SK-N-SH (cell line): ENCODE data around the gene WBP11. TPM values are rescaled to one million over a fixed set of nuclear protein-coding genes. Genes with fewer than 3 reads are reported as not detected.

ENCODE experiments used
- CTCF ChIA-PET: fragments of 300-600, 350-600 bp; formaldehyde crosslinking; extraction: SDS; loops from one replicate; lab custom pipeline; 2021; lab: Yijun Ruan, JAX
- POLR2A ChIA-PET: fragments of 350-600 bp; sonication (Branson Sonifier 250); formaldehyde crosslinking; extraction: SDS; loops from one replicate; lab custom pipeline; 2020; ENCODE audit warnings: antibody characterized with exemption, inconsistent platforms; lab: Yijun Ruan, JAX
- DNase-seq: peaks from one replicate; pipeline ENCODE4 v3.0.0; 2012
- H2AFZ ChIP-seq: fragments of 200-600 bp; sonication (generic); 2 replicates; pipeline ENCODE4 v1.8.1; 2016; ENCODE audit warnings: antibody characterized with exemption, mild to moderate bottlenecking, low read depth
- H3F3A ChIP-seq: fragments of 200-600 bp; sonication (generic); replicated peaks from 2 replicates; pipeline ENCODE3; 2016; ENCODE audit warnings: antibody characterized with exemption, mild to moderate bottlenecking; ENCODE audit not compliant: insufficient read depth
- H3K27ac ChIP-seq, 2 experiments: fragments of 200-500 bp in 1 of 2; fragments of 200-600 bp in 1 of 2; sonication (Bioruptor generic) in 1 of 2; sonication (generic), shearing (Covaris generic) in 1 of 2; 2 replicates each; pipeline versions ENCODE4 v1.5.1 to v1.6.1; 2014 to 2016; ENCODE audit warnings: low read depth in 2 of 2, inconsistent platforms in 1 of 2, low read length in 1 of 2, mild to moderate bottlenecking in 1 of 2, mixed read lengths in 1 of 2
- H3K27me3 ChIP-seq: fragments of 200-600 bp; sonication (generic), shearing (Covaris generic); 2 replicates; pipeline ENCODE4 v1.6.1; 2016; ENCODE audit warnings: mixed run types; ENCODE audit not compliant: insufficient read depth
- H3K36me3 ChIP-seq, 2 experiments: fragments of 200-500 bp in 1 of 2; fragments of 200-600 bp in 1 of 2; sonication (Bioruptor generic) in 1 of 2; sonication (generic) in 1 of 2; replicated peaks in 1 of 2; 2 replicates each; pipeline versions ENCODE3 to v1.5.1; 2014 to 2016; ENCODE audit warnings: low read length in 1 of 2, mild to moderate bottlenecking in 1 of 2; ENCODE audit not compliant: insufficient read depth in 2 of 2, control insufficient read depth in 1 of 2
- H3K4me1 ChIP-seq, 2 experiments: fragments of 200-500 bp in 1 of 2; fragments of 200-600 bp in 1 of 2; sonication (Bioruptor generic) in 1 of 2; sonication (generic), shearing (Covaris generic) in 1 of 2; 2 replicates each; pipeline versions ENCODE4 v1.5.1 to v1.6.1; 2014 to 2016; ENCODE audit warnings: low read depth in 1 of 2, low read length in 1 of 2, mixed run types in 1 of 2; ENCODE audit not compliant: insufficient read depth in 2 of 2, control insufficient read depth in 1 of 2
- H3K4me2 ChIP-seq: fragments of 200-600 bp; sonication (generic), shearing (Covaris generic); 2 replicates; pipeline ENCODE4 v1.6.1; 2017; ENCODE audit warnings: mixed run types
- H3K4me3 ChIP-seq, 2 experiments: fragments of 200-500 bp in 1 of 2; fragments of 200-600 bp in 1 of 2; sonication (Bioruptor generic) in 1 of 2; sonication (generic), shearing (Covaris generic) in 1 of 2; 2 replicates each; pipeline versions ENCODE4 v1.5.1 to v1.8.1; 2014 to 2016; ENCODE audit warnings: low read depth in 2 of 2, inconsistent platforms in 1 of 2, low read length in 1 of 2, mild to moderate bottlenecking in 1 of 2, mixed read lengths in 1 of 2, moderate library complexity in 1 of 2
- H3K79me2 ChIP-seq: fragments of 200-600 bp; sonication (generic); 2 replicates; pipeline ENCODE4 v1.8.1; 2017; ENCODE audit warnings: mild to moderate bottlenecking; ENCODE audit not compliant: insufficient read depth
- H3K9ac ChIP-seq: fragments of 200-600 bp; sonication (generic); 2 replicates; pipeline ENCODE4 v1.6.1; 2017; ENCODE audit warnings: mixed run types
- H3K9me2 ChIP-seq: fragments of 200-600 bp; sonication (generic); 2 replicates; pipeline ENCODE4 v1.6.1; 2017; ENCODE audit warnings: mixed run types
- H3K9me3 ChIP-seq: fragments of 200-600 bp; sonication (generic); 2 replicates; pipeline ENCODE4 v1.6.1; 2017; ENCODE audit warnings: mixed run types, mild to moderate bottlenecking, moderate library complexity
- H4K20me1 ChIP-seq: fragments of 200-600 bp; sonication (generic); 2 replicates; pipeline ENCODE4 v1.6.1; 2017; ENCODE audit warnings: mild to moderate bottlenecking, mixed run types; ENCODE audit not compliant: insufficient read depth
- CHD2 ChIP-seq: fragments of 150-350 bp; IDR thresholded peaks from 2 replicates; pipeline ENCODE4 v1.6.1; 2018; ENCODE audit warnings: low read length; ENCODE audit not compliant: partially characterized antibody
- ELF1 ChIP-seq: IDR thresholded peaks from 2 replicates; pipeline ENCODE4 v1.4.0; 2012
- FOXJ3 ChIP-seq: sonication (generic); formaldehyde crosslinking; IDR thresholded peaks from 2 replicates; pipeline ENCODE4 v1.5.1; 2020; ENCODE audit warnings: mild to moderate bottlenecking, missing genetic modification reagents
- FOXM1 ChIP-seq: IDR thresholded peaks from 2 replicates; pipeline ENCODE4 v1.4.0; 2012; ENCODE audit warnings: low read depth, mild to moderate bottlenecking
- GABPA ChIP-seq: IDR thresholded peaks from 2 replicates; pipeline ENCODE4 v1.4.0; 2012; ENCODE audit warnings: low read depth, mild to moderate bottlenecking
- GATA2 ChIP-seq: sonication (generic); formaldehyde crosslinking; IDR thresholded peaks from 2 replicates; pipeline ENCODE4 v1.5.0; 2020; ENCODE audit warnings: mild to moderate bottlenecking, missing genetic modification reagents
- MXI1 ChIP-seq: IDR thresholded peaks from 2 replicates; pipeline ENCODE4 v1.6.1; 2012; ENCODE audit warnings: mild to moderate bottlenecking, low read depth, low read length, improper control_type of control experiment
- RAD21 ChIP-seq: IDR thresholded peaks from 2 replicates; pipeline ENCODE4 v1.6.1; 2012; ENCODE audit warnings: mild to moderate bottlenecking, low read length
- RCOR1 ChIP-seq: fragments of 150-350 bp; IDR thresholded peaks from 2 replicates; pipeline ENCODE4 v1.6.1; 2017; ENCODE audit warnings: antibody characterized with exemption, low read length
- RXRA ChIP-seq: IDR thresholded peaks from 2 replicates; pipeline ENCODE4 v1.4.0; 2012; ENCODE audit warnings: low read depth, mild to moderate bottlenecking, borderline replicate concordance
- SIN3A ChIP-seq: IDR thresholded peaks from 2 replicates; pipeline ENCODE4 v1.6.1; 2012; ENCODE audit warnings: low read depth, mild to moderate bottlenecking, low read length, moderate library complexity, borderline replicate concordance
- SMC3 ChIP-seq: IDR thresholded peaks from 2 replicates; pipeline ENCODE4 v1.6.1; 2012; ENCODE audit warnings: low read depth, low read length, improper control_type of control experiment
- TAF1 ChIP-seq: IDR thresholded peaks from 2 replicates; pipeline ENCODE4 v1.6.1; 2012; ENCODE audit warnings: low read depth, mild to moderate bottlenecking, low read length, moderate library complexity, borderline replicate concordance
- TCF12 ChIP-seq: IDR thresholded peaks from 2 replicates; pipeline ENCODE4 v1.4.0; 2012
- YY1 ChIP-seq: IDR thresholded peaks from 2 replicates; pipeline ENCODE4 v1.4.0; 2012; ENCODE audit warnings: low read depth, mild to moderate bottlenecking
- WGBS: methylation state at CpG from one replicate; pipeline ENCODE4 v1.1.6; 2017; ENCODE audit warnings: low lambda C conversion rate; 5-methylcytosine and 5-hydroxymethylcytosine counted together
- polyA plus RNA-seq, 3 experiments: library from polyadenylated mRNA; depleted of rRNA; stranded (reverse); fragments of >200 nt; gene quantifications; 2 replicates each; pipeline ENCODE4 v1.2.3, GENCODE V29; 2012
- TF ChIP-seq, protein P1 (sequence below): fragments of 150-350 bp; IDR thresholded peaks from 2 replicates; pipeline ENCODE4 v1.6.1; 2016; ENCODE audit warnings: mild to moderate bottlenecking, low read depth, low read length
- TF ChIP-seq, protein P2 (sequence below): IDR thresholded peaks from 2 replicates; pipeline ENCODE4 v1.4.0; 2012; ENCODE audit warnings: low read depth, borderline replicate concordance

The WBP11 gene
- polyA plus RNA-seq, 1 of the 3 experiments (the other 2 are of a cell fraction), result 18.7 TPM

DNA sequence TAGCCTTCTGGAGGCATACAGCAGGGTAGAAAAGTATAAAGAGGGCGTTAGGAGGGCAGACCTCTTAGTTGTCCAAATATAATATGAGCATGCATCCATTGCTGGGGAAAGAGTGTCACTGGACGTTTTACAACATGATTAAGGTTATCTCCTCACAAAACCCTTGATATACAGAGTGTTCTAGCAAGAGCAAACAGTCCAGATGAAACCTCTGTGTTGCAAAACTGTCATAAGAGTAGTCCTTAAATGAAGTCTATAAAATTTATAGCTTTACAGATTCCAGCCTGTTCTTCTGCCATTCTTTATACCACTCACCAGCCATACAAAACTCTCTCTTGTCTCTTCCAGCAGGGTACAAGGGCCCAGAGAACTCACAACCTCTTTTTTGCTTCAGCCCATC is 21.7 kb downstream of the WBP11 start:
- Histone ChIP-seq H3K4me2 (no peak overlapping the region), H3K79me2 (peaks cover 4% of the 10 kb centered on the region), H3K27me3 (no peaks in the 10 kb centered on the region), H3K36me3 (peaks cover 19 to 21% of the 10 kb centered on the region in 2 experiments), H3F3A (peaks cover 9% of the 10 kb centered on the region), H3K27ac (no peak overlapping the region), H2AFZ (no peak overlapping the region), H3K9me3 (no peaks in the 10 kb centered on the region), H3K9ac (no peak overlapping the region), H3K4me1 (no peaks in the 10 kb centered on the region; a peak in 1 of 4 replicates), H3K4me3 (no peak overlapping the region)
- POLR2A ChIA-PET, result no interaction called here
- CTCF ChIA-PET, result interaction anchor here (2.7 kb wide), 1 partner anchor 12 kb away, joined by 16 read pairs; a partner anchor contains a TSS
- DNase-seq, result no peak
- WGBS, result 66% methylated on average over 2 of the region's 2 CpGs
- no peak for TF ChIP-seq GATA2
- TF ChIP-seq YY1, result no peak
- no peak for TF ChIP-seq SIN3A
- no peak for TF ChIP-seq FOXJ3 (CRISPR knock-in tag)
- TF ChIP-seq GABPA, result no peak
- TF ChIP-seq, protein P1, sequence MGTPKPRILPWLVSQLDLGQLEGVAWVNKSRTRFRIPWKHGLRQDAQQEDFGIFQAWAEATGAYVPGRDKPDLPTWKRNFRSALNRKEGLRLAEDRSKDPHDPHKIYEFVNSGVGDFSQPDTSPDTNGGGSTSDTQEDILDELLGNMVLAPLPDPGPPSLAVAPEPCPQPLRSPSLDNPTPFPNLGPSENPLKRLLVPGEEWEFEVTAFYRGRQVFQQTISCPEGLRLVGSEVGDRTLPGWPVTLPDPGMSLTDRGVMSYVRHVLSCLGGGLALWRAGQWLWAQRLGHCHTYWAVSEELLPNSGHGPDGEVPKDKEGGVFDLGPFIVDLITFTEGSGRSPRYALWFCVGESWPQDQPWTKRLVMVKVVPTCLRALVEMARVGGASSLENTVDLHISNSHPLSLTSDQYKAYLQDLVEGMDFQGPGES, result no peak
- TF ChIP-seq TAF1, result no peak
- no peak for TF ChIP-seq RCOR1
- TF ChIP-seq FOXM1, result no peak
- no peak for TF ChIP-seq ELF1
- no peak for TF ChIP-seq RAD21
- TF ChIP-seq, all 33 proteins: peak for 0
- Histone ChIP-seq H3K9me2 (no peaks in the 10 kb centered on the region), H4K20me1 (no peaks in the 10 kb centered on the region)

DNA sequence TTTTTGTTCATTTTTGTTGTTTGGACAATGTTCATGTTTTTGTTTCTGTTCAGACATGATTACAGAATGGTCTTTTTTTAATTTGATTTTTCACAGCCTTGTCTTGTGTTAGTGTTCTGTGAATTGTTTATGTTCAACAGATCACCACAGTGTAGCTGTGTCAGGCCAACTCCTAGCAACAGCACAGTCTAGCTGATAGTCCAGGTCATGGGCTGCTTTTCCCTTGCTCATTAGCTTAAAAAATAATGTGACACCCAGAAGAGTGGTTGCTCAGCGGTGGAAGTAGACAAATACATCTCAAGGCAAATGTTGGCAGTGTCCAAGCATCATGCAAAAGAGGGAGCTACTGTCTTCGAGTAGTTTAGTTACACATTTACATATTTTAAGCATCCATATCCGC is 22.4 kb downstream of the WBP11 start:
- H4K20me1 ChIP-seq, result no peaks in the 10 kb centered on the region
- peaks cover 11% of the 10 kb centered on the region for H3K79me2 ChIP-seq
- no peaks in the 10 kb centered on the region; a peak in 2 of 4 replicates for H3K4me1 ChIP-seq
- H3K36me3 ChIP-seq, result peaks cover 12 to 14% of the 10 kb centered on the region in 2 experiments
- no peaks in the 10 kb centered on the region for H3K27me3 ChIP-seq
- no peak for DNase-seq
- ChIA-PET CTCF (interaction anchor here (1.1 to 2.7 kb wide), 2 partner anchors 11 kb away, joined by 3 to 16 read pairs; a partner anchor contains a TSS), POLR2A (no interaction called here)
- no peaks in the 10 kb centered on the region for H3K9me2 ChIP-seq
- WGBS, result 93% methylated on average over 3 of the region's 3 CpGs
- H2AFZ ChIP-seq, result peak overlapping the region; percentile 43; the same call in 1 of the 2 replicates
- no peak overlapping the region for H3K4me3 ChIP-seq
- H3K4me2 ChIP-seq, result peak overlapping the region; percentile 37; the same call in 1 of the 2 replicates
- H3K9ac ChIP-seq, result no peak overlapping the region
- peaks cover 11% of the 10 kb centered on the region for H3F3A ChIP-seq
- H3K9me3 ChIP-seq, result no peaks in the 10 kb centered on the region
- TF ChIP-seq MXI1, result no peak
- TF ChIP-seq FOXM1, result no peak
- TF ChIP-seq, protein P2, sequence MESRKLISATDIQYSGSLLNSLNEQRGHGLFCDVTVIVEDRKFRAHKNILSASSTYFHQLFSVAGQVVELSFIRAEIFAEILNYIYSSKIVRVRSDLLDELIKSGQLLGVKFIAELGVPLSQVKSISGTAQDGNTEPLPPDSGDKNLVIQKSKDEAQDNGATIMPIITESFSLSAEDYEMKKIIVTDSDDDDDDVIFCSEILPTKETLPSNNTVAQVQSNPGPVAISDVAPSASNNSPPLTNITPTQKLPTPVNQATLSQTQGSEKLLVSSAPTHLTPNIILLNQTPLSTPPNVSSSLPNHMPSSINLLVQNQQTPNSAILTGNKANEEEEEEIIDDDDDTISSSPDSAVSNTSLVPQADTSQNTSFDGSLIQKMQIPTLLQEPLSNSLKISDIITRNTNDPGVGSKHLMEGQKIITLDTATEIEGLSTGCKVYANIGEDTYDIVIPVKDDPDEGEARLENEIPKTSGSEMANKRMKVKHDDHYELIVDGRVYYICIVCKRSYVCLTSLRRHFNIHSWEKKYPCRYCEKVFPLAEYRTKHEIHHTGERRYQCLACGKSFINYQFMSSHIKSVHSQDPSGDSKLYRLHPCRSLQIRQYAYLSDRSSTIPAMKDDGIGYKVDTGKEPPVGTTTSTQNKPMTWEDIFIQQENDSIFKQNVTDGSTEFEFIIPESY, result no peak
- TF ChIP-seq SMC3, result no peak
- TF ChIP-seq RCOR1, result no peak
- no peak for TF ChIP-seq ELF1
- TF ChIP-seq TCF12, result no peak
- no peak for TF ChIP-seq RXRA
- no peak for TF ChIP-seq CHD2
- no peak for TF ChIP-seq GABPA
- TF ChIP-seq SIN3A, result no peak
- TF ChIP-seq, protein P1, result no peak
- no peak for TF ChIP-seq TAF1
- TF ChIP-seq FOXJ3 (CRISPR knock-in tag), result no peak
- H3K27ac ChIP-seq, result no peak overlapping the region
